GM23338 (cell line): ENCODE measurements around the gene C17orf107. TPM values are rescaled to one million over a fixed set of nuclear protein-coding genes. Genes with fewer than 3 reads are reported as not detected.

ENCODE experiments used
- ATAC-seq: fragments of 200-7000 bp; cut with Tn5 transposase; 3 replicates; pipeline ENCODE4 v1.9.1; 2020
- DNase-seq: peaks from one replicate; pipeline ENCODE4 v3.0.0-alpha.2; 2015; ENCODE audit warnings: low spot score
- H2AFZ ChIP-seq: fragments of 200-600 bp; sonication (generic); 2 replicates; pipeline ENCODE4 v1.8.0; 2016; ENCODE audit warnings: antibody characterized with exemption, mild to moderate bottlenecking, moderate library complexity
- H3F3A ChIP-seq: fragments of 200-600 bp; sonication (generic); replicated peaks from 2 replicates; pipeline ENCODE4 v1.8.0; 2017; ENCODE audit warnings: antibody characterized with exemption, mixed run types, low read depth
- H3K27ac ChIP-seq: fragments of 200-600 bp; sonication (generic); 2 replicates; pipeline ENCODE4 v1.6.1; 2016; ENCODE audit warnings: low read depth
- H3K27me3 ChIP-seq: fragments of 200-600 bp; sonication (generic); 2 replicates; pipeline ENCODE4 v1.8.0; 2016; ENCODE audit warnings: mild to moderate bottlenecking, mixed run types, moderate library complexity; ENCODE audit not compliant: insufficient read depth
- H3K36me3 ChIP-seq: fragments of 200-600 bp; sonication (generic); 2 replicates; pipeline ENCODE4 v1.8.0; 2016; ENCODE audit warnings: mild to moderate bottlenecking; ENCODE audit not compliant: insufficient read depth
- H3K4me1 ChIP-seq: fragments of 200-600 bp; sonication (generic); 2 replicates; pipeline ENCODE4 v1.8.0; 2016; ENCODE audit warnings: mild to moderate bottlenecking, moderate library complexity; ENCODE audit not compliant: insufficient read depth
- H3K4me2 ChIP-seq: fragments of 200-600 bp; sonication (generic); 2 replicates; pipeline ENCODE4 v1.7.1; 2017; ENCODE audit warnings: mixed run types
- H3K4me3 ChIP-seq: fragments of 200-600 bp; sonication (generic); 2 replicates; pipeline ENCODE4 v1.6.1; 2016; ENCODE audit warnings: mixed run types
- H3K79me2 ChIP-seq: fragments of 200-600 bp; sonication (generic); replicated peaks from 2 replicates; pipeline ENCODE4 v1.8.0; 2017; ENCODE audit warnings: mild to moderate bottlenecking; ENCODE audit not compliant: insufficient read depth
- H3K9me2 ChIP-seq: fragments of 200-600 bp; sonication (generic); 2 replicates; pipeline ENCODE4 v1.8.0; 2017; ENCODE audit not compliant: insufficient read depth
- H4K20me1 ChIP-seq: fragments of 200-600 bp; sonication (generic); replicated peaks from 2 replicates; pipeline ENCODE4 v1.8.0; 2017; ENCODE audit warnings: mild to moderate bottlenecking; ENCODE audit not compliant: insufficient read depth
- H3K27ac Mint-ChIP-seq: 2 replicates; pipeline ENCODE4 v1.8.0; 2020; ENCODE audit warnings: inconsistent platforms, mild to moderate bottlenecking, moderate library complexity, mixed read lengths
- H3K27me3 Mint-ChIP-seq: 3 replicates; pipeline ENCODE4 v1.8.0; 2022; ENCODE audit warnings: low read depth, mild to moderate bottlenecking, moderate library complexity, mixed read lengths, inconsistent platforms; ENCODE audit not compliant: insufficient read depth, poor library complexity
- H3K36me3 Mint-ChIP-seq: 3 replicates; pipeline ENCODE4 v1.8.0; 2021; ENCODE audit warnings: low read depth, mild to moderate bottlenecking, inconsistent platforms, moderate library complexity, mixed read lengths
- H3K4me1 Mint-ChIP-seq: 3 replicates; pipeline ENCODE4 v1.8.0; 2020; ENCODE audit warnings: mild to moderate bottlenecking, inconsistent platforms, mixed read lengths
- H3K4me3 Mint-ChIP-seq: 3 replicates; pipeline ENCODE4 v1.8.0; 2021; ENCODE audit warnings: moderate library complexity, mild to moderate bottlenecking, inconsistent platforms, mixed read lengths
- H3K9me3 Mint-ChIP-seq: 3 replicates; pipeline ENCODE4 v1.8.0; 2020; ENCODE audit warnings: moderate library complexity, mild to moderate bottlenecking, inconsistent platforms, mixed read lengths
- CREB1 ChIP-seq: fragments of 250-450 bp; sonication (Bioruptor Pico); IDR thresholded peaks from 2 replicates; pipeline ENCODE4 v1.5.0; 2020; ENCODE audit warnings: low read depth, mild to moderate bottlenecking, moderate library complexity
- EZH2 ChIP-seq: fragments of 200-600 bp; sonication (generic); IDR thresholded peaks from one replicate; pipeline ENCODE4 v1.8.0; 2017; ENCODE audit warnings: antibody characterized with exemption, mild to moderate bottlenecking, low read depth; ENCODE audit not compliant: unreplicated experiment
- EZH2phosphoT487 ChIP-seq: fragments of 200-600 bp; sonication (generic); IDR thresholded peaks from one replicate; pipeline ENCODE4 v1.8.1; 2018; ENCODE audit warnings: antibody characterized with exemption; ENCODE audit not compliant: unreplicated experiment
- JUNB ChIP-seq: IDR thresholded peaks from one replicate; pipeline ENCODE4 v1.6.1; 2016; ENCODE audit warnings: antibody characterized with exemption; ENCODE audit not compliant: unreplicated experiment
- NANOG ChIP-seq: IDR thresholded peaks from 2 replicates; pipeline ENCODE4 v1.6.1; 2016; ENCODE audit warnings: antibody characterized with exemption, borderline replicate concordance
- POLR2AphosphoS5 ChIP-seq: IDR thresholded peaks from 2 replicates; pipeline ENCODE4 v1.6.1; 2016; ENCODE audit warnings: antibody characterized with exemption, low read depth
- STAT1 ChIP-seq: IDR thresholded peaks from one replicate; pipeline ENCODE4 v1.6.1; 2016; ENCODE audit warnings: antibody characterized with exemption; ENCODE audit not compliant: unreplicated experiment
- ZNF114 ChIP-seq: fragments of 250-450 bp; sonication (Bioruptor Pico); IDR thresholded peaks from 2 replicates; pipeline ENCODE4 v1.5.0; 2020; ENCODE audit warnings: mild to moderate bottlenecking, moderate library complexity
- ZNF331 ChIP-seq: fragments of 250-450 bp; sonication (Bioruptor Pico); IDR thresholded peaks from 2 replicates; pipeline ENCODE4 v1.5.0; 2020; ENCODE audit warnings: low read depth, mild to moderate bottlenecking, moderate library complexity
- polyA plus RNA-seq: library from polyadenylated mRNA; unstranded; fragments of >200 nt; fragmentation: Nextera tagmentation; extraction: Ambion mirVana; gene quantifications from 2 replicates; pipeline ENCODE4 v1.2.1, GENCODE V29; 2016
- total RNA-seq: library from RNA; depleted of rRNA; stranded (reverse); fragments of >200 nt; shearing (Covaris generic); gene quantifications from 2 replicates; pipeline ENCODE4 v1.2.3, GENCODE V29; 2014
- TF ChIP-seq, protein P1 (sequence below): fragments of 250-450 bp; sonication (Bioruptor Pico); IDR thresholded peaks from 2 replicates; pipeline ENCODE4 v1.5.0; 2020; ENCODE audit warnings: mild to moderate bottlenecking, moderate library complexity
- TF ChIP-seq, protein P2 (sequence below): IDR thresholded peaks from 2 replicates; pipeline ENCODE4 v1.6.1; 2016; ENCODE audit warnings: antibody characterized with exemption
- TF ChIP-seq, protein P3 (sequence below): IDR thresholded peaks from one replicate; pipeline ENCODE4 v1.6.1; 2018; ENCODE audit warnings: antibody characterized with exemption; ENCODE audit not compliant: unreplicated experiment
- TF ChIP-seq, protein P4 (sequence below), 2 experiments: fragments of 200-600 bp in 1 of 2; sonication (generic) in 1 of 2; conservative IDR thresholded peaks; 2 replicates each; pipeline versions ENCODE4 v1.5.1 to v1.6.1; 2016 to 2017; ENCODE audit warnings: antibody characterized with exemption in 2 of 2, low read depth in 2 of 2, mild to moderate bottlenecking in 2 of 2, moderate library complexity in 1 of 2

The C17orf107 gene
- total and polyA plus RNA-seq, 2 experiments from 2014 or later, result 1.9 to 5.9 TPM

DNA sequence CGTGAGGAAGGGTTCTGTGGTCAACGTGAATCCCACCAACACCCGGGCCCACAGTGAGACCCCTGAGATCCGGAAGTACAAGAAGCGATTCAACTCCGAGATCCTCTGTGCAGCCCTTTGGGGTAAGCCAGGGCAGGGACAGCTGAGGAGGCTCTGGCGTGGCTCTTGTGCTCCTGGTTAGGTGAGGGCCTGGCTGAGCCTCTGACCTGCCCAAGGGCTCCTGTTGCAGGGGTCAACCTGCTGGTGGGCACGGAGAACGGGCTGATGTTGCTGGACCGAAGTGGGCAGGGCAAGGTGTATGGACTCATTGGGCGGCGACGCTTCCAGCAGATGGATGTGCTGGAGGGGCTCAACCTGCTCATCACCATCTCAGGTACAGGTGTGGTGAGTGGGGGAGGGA lies 4.2 kb upstream of the C17orf107 start:
- Histone ChIP-seq H4K20me1 (no peaks in the 10 kb centered on the region), H3K4me2 (no peak overlapping the region), H3K36me3 (no peaks in the 10 kb centered on the region; the same call in 1 of the 2 replicates), H3F3A (peaks cover 16% of the 10 kb centered on the region; the same call in 1 of the 2 replicates), H3K4me3 (no peak overlapping the region), H3K27ac (no peak overlapping the region), H3K4me1 (0 out of 2 replicates have a peak, but pooled peaks cover 5% of the 10 kb centered on the region), H3K9me2 (no peaks in the 10 kb centered on the region), H2AFZ (no peak overlapping the region), H3K27me3 (peaks cover 6% of the 10 kb centered on the region), H3K79me2 (no peaks in the 10 kb centered on the region)
- no peaks in the 10 kb centered on the region for H3K9me3 Mint-ChIP-seq
- ATAC-seq (no peak), DNase-seq (no peak)
- peaks cover 15% of the 10 kb centered on the region for H3K4me1 Mint-ChIP-seq
- peaks cover 20% of the 10 kb centered on the region; the same call in 2 of the 3 replicates for H3K36me3 Mint-ChIP-seq
- no peak overlapping the region for H3K27ac Mint-ChIP-seq
- TF ChIP-seq CREB1 (CRISPR knock-in tag) (no peak), EZH2phosphoT487 (no peak), ZNF114 (CRISPR knock-in tag) (no peak), EZH2 (no peak), STAT1 (no peak), POLR2AphosphoS5 (no peak), NANOG (no peak), ZNF331 (CRISPR knock-in tag) (no peak), JUNB (no peak)
- TF ChIP-seq, protein P1, sequence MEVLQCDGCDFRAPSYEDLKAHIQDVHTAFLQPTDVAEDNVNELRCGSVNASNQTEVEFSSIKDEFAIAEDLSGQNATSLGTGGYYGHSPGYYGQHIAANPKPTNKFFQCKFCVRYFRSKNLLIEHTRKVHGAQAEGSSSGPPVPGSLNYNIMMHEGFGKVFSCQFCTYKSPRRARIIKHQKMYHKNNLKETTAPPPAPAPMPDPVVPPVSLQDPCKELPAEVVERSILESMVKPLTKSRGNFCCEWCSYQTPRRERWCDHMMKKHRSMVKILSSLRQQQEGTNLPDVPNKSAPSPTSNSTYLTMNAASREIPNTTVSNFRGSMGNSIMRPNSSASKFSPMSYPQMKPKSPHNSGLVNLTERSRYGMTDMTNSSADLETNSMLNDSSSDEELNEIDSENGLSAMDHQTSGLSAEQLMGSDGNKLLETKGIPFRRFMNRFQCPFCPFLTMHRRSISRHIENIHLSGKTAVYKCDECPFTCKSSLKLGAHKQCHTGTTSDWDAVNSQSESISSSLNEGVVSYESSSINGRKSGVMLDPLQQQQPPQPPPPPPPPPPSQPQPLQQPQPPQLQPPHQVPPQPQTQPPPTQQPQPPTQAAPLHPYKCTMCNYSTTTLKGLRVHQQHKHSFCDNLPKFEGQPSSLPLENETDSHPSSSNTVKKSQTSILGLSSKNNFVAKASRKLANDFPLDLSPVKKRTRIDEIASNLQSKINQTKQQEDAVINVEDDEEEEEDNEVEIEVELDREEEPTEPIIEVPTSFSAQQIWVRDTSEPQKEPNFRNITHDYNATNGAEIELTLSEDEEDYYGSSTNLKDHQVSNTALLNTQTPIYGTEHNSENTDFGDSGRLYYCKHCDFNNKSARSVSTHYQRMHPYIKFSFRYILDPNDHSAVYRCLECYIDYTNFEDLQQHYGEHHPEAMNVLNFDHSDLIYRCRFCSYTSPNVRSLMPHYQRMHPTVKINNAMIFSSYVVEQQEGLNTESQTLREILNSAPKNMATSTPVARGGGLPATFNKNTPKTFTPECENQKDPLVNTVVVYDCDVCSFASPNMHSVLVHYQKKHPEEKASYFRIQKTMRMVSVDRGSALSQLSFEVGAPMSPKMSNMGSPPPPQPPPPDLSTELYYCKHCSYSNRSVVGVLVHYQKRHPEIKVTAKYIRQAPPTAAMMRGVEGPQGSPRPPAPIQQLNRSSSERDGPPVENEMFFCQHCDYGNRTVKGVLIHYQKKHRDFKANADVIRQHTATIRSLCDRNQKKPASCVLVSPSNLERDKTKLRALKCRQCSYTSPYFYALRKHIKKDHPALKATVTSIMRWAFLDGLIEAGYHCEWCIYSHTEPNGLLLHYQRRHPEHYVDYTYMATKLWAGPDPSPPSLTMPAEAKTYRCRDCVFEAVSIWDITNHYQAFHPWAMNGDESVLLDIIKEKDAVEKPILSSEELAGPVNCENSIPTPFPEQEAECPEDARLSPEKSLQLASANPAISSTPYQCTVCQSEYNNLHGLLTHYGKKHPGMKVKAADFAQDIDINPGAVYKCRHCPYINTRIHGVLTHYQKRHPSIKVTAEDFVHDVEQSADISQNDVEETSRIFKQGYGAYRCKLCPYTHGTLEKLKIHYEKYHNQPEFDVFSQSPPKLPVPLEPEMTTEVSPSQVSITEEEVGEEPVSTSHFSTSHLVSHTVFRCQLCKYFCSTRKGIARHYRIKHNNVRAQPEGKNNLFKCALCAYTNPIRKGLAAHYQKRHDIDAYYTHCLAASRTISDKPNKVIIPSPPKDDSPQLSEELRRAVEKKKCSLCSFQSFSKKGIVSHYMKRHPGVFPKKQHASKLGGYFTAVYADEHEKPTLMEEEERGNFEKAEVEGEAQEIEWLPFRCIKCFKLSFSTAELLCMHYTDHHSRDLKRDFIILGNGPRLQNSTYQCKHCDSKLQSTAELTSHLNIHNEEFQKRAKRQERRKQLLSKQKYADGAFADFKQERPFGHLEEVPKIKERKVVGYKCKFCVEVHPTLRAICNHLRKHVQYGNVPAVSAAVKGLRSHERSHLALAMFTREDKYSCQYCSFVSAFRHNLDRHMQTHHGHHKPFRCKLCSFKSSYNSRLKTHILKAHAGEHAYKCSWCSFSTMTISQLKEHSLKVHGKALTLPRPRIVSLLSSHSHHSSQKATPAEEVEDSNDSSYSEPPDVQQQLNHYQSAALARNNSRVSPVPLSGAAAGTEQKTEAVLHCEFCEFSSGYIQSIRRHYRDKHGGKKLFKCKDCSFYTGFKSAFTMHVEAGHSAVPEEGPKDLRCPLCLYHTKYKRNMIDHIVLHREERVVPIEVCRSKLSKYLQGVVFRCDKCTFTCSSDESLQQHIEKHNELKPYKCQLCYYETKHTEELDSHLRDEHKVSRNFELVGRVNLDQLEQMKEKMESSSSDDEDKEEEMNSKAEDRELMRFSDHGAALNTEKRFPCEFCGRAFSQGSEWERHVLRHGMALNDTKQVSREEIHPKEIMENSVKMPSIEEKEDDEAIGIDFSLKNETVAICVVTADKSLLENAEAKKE (CRISPR knock-in tag), result no peak
- TF ChIP-seq, protein P2, sequence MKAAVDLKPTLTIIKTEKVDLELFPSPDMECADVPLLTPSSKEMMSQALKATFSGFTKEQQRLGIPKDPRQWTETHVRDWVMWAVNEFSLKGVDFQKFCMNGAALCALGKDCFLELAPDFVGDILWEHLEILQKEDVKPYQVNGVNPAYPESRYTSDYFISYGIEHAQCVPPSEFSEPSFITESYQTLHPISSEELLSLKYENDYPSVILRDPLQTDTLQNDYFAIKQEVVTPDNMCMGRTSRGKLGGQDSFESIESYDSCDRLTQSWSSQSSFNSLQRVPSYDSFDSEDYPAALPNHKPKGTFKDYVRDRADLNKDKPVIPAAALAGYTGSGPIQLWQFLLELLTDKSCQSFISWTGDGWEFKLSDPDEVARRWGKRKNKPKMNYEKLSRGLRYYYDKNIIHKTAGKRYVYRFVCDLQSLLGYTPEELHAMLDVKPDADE, result no peak
- TF ChIP-seq, protein P3, sequence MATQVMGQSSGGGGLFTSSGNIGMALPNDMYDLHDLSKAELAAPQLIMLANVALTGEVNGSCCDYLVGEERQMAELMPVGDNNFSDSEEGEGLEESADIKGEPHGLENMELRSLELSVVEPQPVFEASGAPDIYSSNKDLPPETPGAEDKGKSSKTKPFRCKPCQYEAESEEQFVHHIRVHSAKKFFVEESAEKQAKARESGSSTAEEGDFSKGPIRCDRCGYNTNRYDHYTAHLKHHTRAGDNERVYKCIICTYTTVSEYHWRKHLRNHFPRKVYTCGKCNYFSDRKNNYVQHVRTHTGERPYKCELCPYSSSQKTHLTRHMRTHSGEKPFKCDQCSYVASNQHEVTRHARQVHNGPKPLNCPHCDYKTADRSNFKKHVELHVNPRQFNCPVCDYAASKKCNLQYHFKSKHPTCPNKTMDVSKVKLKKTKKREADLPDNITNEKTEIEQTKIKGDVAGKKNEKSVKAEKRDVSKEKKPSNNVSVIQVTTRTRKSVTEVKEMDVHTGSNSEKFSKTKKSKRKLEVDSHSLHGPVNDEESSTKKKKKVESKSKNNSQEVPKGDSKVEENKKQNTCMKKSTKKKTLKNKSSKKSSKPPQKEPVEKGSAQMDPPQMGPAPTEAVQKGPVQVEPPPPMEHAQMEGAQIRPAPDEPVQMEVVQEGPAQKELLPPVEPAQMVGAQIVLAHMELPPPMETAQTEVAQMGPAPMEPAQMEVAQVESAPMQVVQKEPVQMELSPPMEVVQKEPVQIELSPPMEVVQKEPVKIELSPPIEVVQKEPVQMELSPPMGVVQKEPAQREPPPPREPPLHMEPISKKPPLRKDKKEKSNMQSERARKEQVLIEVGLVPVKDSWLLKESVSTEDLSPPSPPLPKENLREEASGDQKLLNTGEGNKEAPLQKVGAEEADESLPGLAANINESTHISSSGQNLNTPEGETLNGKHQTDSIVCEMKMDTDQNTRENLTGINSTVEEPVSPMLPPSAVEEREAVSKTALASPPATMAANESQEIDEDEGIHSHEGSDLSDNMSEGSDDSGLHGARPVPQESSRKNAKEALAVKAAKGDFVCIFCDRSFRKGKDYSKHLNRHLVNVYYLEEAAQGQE, result no peak
- TF ChIP-seq, protein P4, sequence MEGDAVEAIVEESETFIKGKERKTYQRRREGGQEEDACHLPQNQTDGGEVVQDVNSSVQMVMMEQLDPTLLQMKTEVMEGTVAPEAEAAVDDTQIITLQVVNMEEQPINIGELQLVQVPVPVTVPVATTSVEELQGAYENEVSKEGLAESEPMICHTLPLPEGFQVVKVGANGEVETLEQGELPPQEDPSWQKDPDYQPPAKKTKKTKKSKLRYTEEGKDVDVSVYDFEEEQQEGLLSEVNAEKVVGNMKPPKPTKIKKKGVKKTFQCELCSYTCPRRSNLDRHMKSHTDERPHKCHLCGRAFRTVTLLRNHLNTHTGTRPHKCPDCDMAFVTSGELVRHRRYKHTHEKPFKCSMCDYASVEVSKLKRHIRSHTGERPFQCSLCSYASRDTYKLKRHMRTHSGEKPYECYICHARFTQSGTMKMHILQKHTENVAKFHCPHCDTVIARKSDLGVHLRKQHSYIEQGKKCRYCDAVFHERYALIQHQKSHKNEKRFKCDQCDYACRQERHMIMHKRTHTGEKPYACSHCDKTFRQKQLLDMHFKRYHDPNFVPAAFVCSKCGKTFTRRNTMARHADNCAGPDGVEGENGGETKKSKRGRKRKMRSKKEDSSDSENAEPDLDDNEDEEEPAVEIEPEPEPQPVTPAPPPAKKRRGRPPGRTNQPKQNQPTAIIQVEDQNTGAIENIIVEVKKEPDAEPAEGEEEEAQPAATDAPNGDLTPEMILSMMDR (conservative IDR thresholded peaks at IDR 0.05; ENCODE audit: low read depth in 2 of 2), result no peak
- H3K27me3 Mint-ChIP-seq, result peaks cover 27% of the 10 kb centered on the region
- no peak overlapping the region for H3K4me3 Mint-ChIP-seq
